ENCODE results near the gene SPATS2. TPM values are rescaled to one million over a fixed set of nuclear protein-coding genes. Genes with fewer than 3 reads are reported as not detected.

The SPATS2 gene
- total and polyA plus RNA-seq, 2 donors (not counting 3 experiments of a cell fraction or from before 2014, with no cell fraction given) = 55.8 to 66.5 TPM

DNA sequence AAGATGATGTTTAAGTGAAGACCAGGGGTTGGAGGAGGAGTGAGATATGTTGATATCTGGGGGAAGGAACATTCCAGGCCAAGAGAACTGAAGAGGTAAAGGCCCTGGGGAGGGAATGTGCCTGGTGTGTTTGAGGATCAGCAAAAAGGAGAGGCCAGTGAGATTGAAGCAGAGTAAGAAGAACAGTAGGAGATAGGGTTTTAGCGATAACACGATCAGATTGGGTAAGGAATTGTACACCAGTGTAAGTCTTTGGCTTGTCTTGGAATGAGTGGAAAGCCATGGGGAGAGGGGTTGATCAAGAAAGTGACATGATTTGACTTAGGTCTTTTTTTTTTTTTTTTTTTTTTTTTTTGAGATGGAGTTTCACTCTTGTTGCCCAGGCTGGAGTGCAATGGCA lies 39.4 kb upstream of the SPATS2 start:
- Histone ChIP-seq H3K36me3 (ENCODE audit: control insufficient read depth in 2 of 2, extremely low read depth in 1 of 2, insufficient read depth in 2 of 2, low read length in 2 of 2) (peaks cover 4 to 6% of the 10 kb centered on the region in 2 experiments), H3K9me3 (replicated peaks; ENCODE audit: control insufficient read depth, insufficient read depth, low read length) (no peaks in the 10 kb centered on the region), H3K4me2 (ENCODE audit: insufficient read depth, low read length) (no peak overlapping the region), H2AFZ (ENCODE audit: low read depth, low read length) (no peak overlapping the region), H3K4me3 (replicated peaks in 1 of 3; ENCODE audit: insufficient read depth in 1 of 3, low read depth in 1 of 3, low read length in 3 of 3) (no peak overlapping the region), H3K9ac (replicated peaks; ENCODE audit: extremely low read depth, insufficient read depth, low read length) (no peak overlapping the region), H4K20me1 (replicated peaks; ENCODE audit: control insufficient read depth, extremely low read depth, insufficient read depth, low read length) (no peaks in the 10 kb centered on the region), H3K27ac (ENCODE audit: insufficient read depth, low read depth, low read length) (no peak overlapping the region), H3K79me2 (ENCODE audit: control insufficient read depth, insufficient read depth, low read length) (peaks cover 11% of the 10 kb centered on the region), H3K9me1 (replicated peaks; ENCODE audit: control insufficient read depth, extremely low read depth, insufficient read depth, low read length) (no peaks in the 10 kb centered on the region), H3K4me1 (ENCODE audit: control insufficient read depth, extremely low read depth, insufficient read depth, low read length) (peaks cover 8% of the 10 kb centered on the region), H3K27me3 (ENCODE audit: control insufficient read depth in 2 of 2, insufficient read depth in 2 of 2, low read length in 2 of 2) (peaks cover 0 to under 1% of the 10 kb centered on the region in 2 experiments)
- FAIRE-seq (no peak), DNase-seq (ENCODE audit: low read depth, low spot score) (no peak)
- no TSS peak for BruUV-seq (replicated peaks)
- TF ChIP-seq, protein P1, sequence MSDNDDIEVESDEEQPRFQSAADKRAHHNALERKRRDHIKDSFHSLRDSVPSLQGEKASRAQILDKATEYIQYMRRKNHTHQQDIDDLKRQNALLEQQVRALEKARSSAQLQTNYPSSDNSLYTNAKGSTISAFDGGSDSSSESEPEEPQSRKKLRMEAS (IDR thresholded peaks at IDR 0.05; ENCODE audit: insufficient read depth, insufficient read length) = no peak
- TF ChIP-seq GATA2 (IDR thresholded peaks at IDR 0.05; ENCODE audit: insufficient read depth, insufficient read length, low read depth, low read length) (no peak), POLR2A (IDR thresholded peaks at IDR 0.05; ENCODE audit: low read depth, low read length) (no peak)
- intact Hi-C loops (cut with micrococcal nuclease) = no loop called here
- ChIA-PET POLR2A (no interaction called here), CTCF (interaction anchor here (0.8 kb wide), 1 partner anchor 12 kb away, joined by 3 read pairs; no protein-coding TSS in a partner anchor)
- dilution Hi-C loops (cut with MboI; ENCODE audit: extremely low pct_ligation_motif_present, low sequenced_read_pairs) = no loop called here

- no peak overlapping the region for H3K9ac ChIP-seq (replicated peaks; ENCODE audit: extremely low read depth, insufficient read depth, low read length)
- dilution Hi-C loops (cut with MboI; ENCODE audit: extremely low pct_ligation_motif_present, low sequenced_read_pairs) (no loop called here), intact Hi-C loops (cut with micrococcal nuclease) (no loop called here)
- no peaks in the 10 kb centered on the region for H3K9me1 ChIP-seq (replicated peaks; ENCODE audit: control insufficient read depth, extremely low read depth, insufficient read depth, low read length)
- no peak for DNase-seq (ENCODE audit: low read depth, low spot score)
- TF ChIP-seq MYC (IDR thresholded peaks at IDR 0.05; ENCODE audit: low read depth, low read length) = no peak
- no peak for TF ChIP-seq FOS (IDR thresholded peaks at IDR 0.05; ENCODE audit: borderline replicate concordance, insufficient read depth, low read length)
- TF ChIP-seq JUN (IDR thresholded peaks at IDR 0.05; ENCODE audit: borderline replicate concordance, insufficient read depth, insufficient read length, low read depth) = no peak
- TF ChIP-seq, protein P1 (IDR thresholded peaks at IDR 0.05; ENCODE audit: insufficient read depth, insufficient read length) = no peak
- TF ChIP-seq EZH2 (IDR thresholded peaks at IDR 0.05; ENCODE audit: borderline replicate concordance, low read depth, low read length, severe bottlenecking) = no peak
- TF ChIP-seq POLR2AphosphoS5 (IDR thresholded peaks at IDR 0.05; ENCODE audit: insufficient read depth, low read depth, low read length) = no peak
- no peak for TF ChIP-seq POLR2A (IDR thresholded peaks at IDR 0.05; ENCODE audit: low read depth, low read length)
- no peak for TF ChIP-seq CTCF (IDR thresholded peaks at IDR 0.05; ENCODE audit: extremely low read depth in 1 of 2, insufficient read depth in 1 of 2, low read depth in 1 of 2, low read length in 2 of 2)
- no peak for TF ChIP-seq GATA2 (IDR thresholded peaks at IDR 0.05; ENCODE audit: insufficient read depth, insufficient read length, low read depth, low read length)
- no peak for FAIRE-seq
- no peaks in the 10 kb centered on the region for H4K20me1 ChIP-seq (replicated peaks; ENCODE audit: control insufficient read depth, extremely low read depth, insufficient read depth, low read length)
- POLR2A ChIA-PET = no interaction called here
- H3K4me1 ChIP-seq (ENCODE audit: control insufficient read depth, extremely low read depth, insufficient read depth, low read length) = peaks cover 4% of the 10 kb centered on the region
- H3K79me2 ChIP-seq (ENCODE audit: control insufficient read depth, insufficient read depth, low read length) = peaks cover 6% of the 10 kb centered on the region
- H3K9me3 ChIP-seq (replicated peaks; ENCODE audit: control insufficient read depth, insufficient read depth, low read length) = no peaks in the 10 kb centered on the region
- no peak overlapping the region for H3K4me2 ChIP-seq (ENCODE audit: insufficient read depth, low read length)
- CTCF ChIA-PET = interaction anchor here (0.8 to 1.6 kb wide), 4 partner anchors 11 to 251 kb away, joined by 3 to 11 read pairs (median 5); no protein-coding TSS in a partner anchor
- peaks cover 4 to 6% of the 10 kb centered on the region in 2 experiments for H3K36me3 ChIP-seq (ENCODE audit: control insufficient read depth in 2 of 2, extremely low read depth in 1 of 2, insufficient read depth in 2 of 2, low read length in 2 of 2)
- H3K27me3 ChIP-seq (ENCODE audit: control insufficient read depth in 2 of 2, insufficient read depth in 2 of 2, low read length in 2 of 2) = peaks cover 6 to 8% of the 10 kb centered on the region in 2 experiments
- H3K4me3 ChIP-seq (replicated peaks in 1 of 3; ENCODE audit: insufficient read depth in 1 of 3, low read depth in 1 of 3, low read length in 3 of 3) = no peak overlapping the region
- H2AFZ ChIP-seq (ENCODE audit: low read depth, low read length) = no peak overlapping the region
- BruUV-seq (replicated peaks) = no TSS peak
- no peak overlapping the region for H3K27ac ChIP-seq (ENCODE audit: insufficient read depth, low read depth, low read length)
Measured at GRCh38 chr12:49328816-49329215, 38.4 kb upstream of the SPATS2 start.

Data from endothelial cell of umbilical vein (primary cell).